Lower leg skin (tissue), 3 donors: Measurements from ENCODE around the gene ZBTB7C.

Experiments
- POLR2A ChIP-seq, 2 donors: fragments of 450-650 bp; IDR thresholded peaks; one replicate each; pipeline ENCODE4 v1.6.1; 2016 to 2017; ENCODE audit warnings: antibody characterized with exemption in 2 of 2, mild to moderate bottlenecking in 1 of 2, moderate library complexity in 1 of 2
- TF ChIP-seq, protein P1 (sequence below), 3 donors: fragments of 450-650 bp; IDR thresholded peaks; one replicate each; pipeline ENCODE4 v1.5.1; 2016; ENCODE audit warnings: antibody characterized with exemption in 3 of 3, mild to moderate bottlenecking in 3 of 3, moderate library complexity in 2 of 3

DNA sequence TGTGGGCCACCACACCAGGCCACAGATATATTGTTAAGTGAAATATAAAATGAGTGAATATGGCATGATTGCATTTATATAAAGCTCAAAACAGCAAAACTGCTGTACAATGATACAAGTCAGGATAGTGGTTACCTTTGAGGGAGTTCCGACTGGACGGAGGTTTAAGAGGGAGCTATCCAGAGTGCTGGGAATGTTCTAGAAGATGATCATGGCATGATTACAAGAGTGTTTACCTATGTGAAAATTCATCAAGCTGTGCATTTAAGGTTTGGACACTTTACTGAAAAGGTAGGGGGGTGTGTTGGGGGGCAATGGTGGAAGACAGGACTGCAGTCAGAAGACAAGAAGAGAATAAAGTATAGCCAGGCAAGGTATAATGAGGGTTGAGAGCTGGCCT, 201.4 kb downstream of the ZBTB7C start:
- no peak for TF ChIP-seq POLR2A (IDR thresholded peaks at IDR 0.05)
- TF ChIP-seq, protein P1, sequence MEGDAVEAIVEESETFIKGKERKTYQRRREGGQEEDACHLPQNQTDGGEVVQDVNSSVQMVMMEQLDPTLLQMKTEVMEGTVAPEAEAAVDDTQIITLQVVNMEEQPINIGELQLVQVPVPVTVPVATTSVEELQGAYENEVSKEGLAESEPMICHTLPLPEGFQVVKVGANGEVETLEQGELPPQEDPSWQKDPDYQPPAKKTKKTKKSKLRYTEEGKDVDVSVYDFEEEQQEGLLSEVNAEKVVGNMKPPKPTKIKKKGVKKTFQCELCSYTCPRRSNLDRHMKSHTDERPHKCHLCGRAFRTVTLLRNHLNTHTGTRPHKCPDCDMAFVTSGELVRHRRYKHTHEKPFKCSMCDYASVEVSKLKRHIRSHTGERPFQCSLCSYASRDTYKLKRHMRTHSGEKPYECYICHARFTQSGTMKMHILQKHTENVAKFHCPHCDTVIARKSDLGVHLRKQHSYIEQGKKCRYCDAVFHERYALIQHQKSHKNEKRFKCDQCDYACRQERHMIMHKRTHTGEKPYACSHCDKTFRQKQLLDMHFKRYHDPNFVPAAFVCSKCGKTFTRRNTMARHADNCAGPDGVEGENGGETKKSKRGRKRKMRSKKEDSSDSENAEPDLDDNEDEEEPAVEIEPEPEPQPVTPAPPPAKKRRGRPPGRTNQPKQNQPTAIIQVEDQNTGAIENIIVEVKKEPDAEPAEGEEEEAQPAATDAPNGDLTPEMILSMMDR (IDR thresholded peaks at IDR 0.05): no peak
